Endothelial cell of umbilical vein (primary cell): ENCODE data around the gene FBN2.

Source experiments
- EZH2 ChIP-seq: IDR thresholded peaks from 2 replicates; pipeline ENCODE4 v1.6.1; 2012; ENCODE audit warnings: borderline replicate concordance, low read depth, mild to moderate bottlenecking, moderate library complexity, low read length, inconsistent platforms; ENCODE audit not compliant: severe bottlenecking
- MYC ChIP-seq: IDR thresholded peaks from one replicate; pipeline ENCODE4 v1.6.1; 2011; ENCODE audit warnings: mild to moderate bottlenecking, low read depth, low read length
- POLR2AphosphoS5 ChIP-seq: IDR thresholded peaks from 2 replicates; pipeline ENCODE4 v1.6.1; 2012; ENCODE audit warnings: low read depth, mild to moderate bottlenecking, control low read depth, low read length, moderate library complexity; ENCODE audit not compliant: insufficient read depth
- TF ChIP-seq, protein P1 (sequence below), 2 donors: IDR thresholded peaks; 1 replicate in 1 of 2; 2 replicates in 1 of 2; pipeline ENCODE4 v1.5.1; 2011; ENCODE audit warnings: low read length in 2 of 2, mild to moderate bottlenecking in 2 of 2, moderate library complexity in 2 of 2, control low read depth in 1 of 2, inconsistent platforms in 1 of 2, low read depth in 1 of 2; ENCODE audit not compliant: insufficient read depth in 1 of 2; ENCODE audit errors: extremely low read depth in 1 of 2

DNA sequence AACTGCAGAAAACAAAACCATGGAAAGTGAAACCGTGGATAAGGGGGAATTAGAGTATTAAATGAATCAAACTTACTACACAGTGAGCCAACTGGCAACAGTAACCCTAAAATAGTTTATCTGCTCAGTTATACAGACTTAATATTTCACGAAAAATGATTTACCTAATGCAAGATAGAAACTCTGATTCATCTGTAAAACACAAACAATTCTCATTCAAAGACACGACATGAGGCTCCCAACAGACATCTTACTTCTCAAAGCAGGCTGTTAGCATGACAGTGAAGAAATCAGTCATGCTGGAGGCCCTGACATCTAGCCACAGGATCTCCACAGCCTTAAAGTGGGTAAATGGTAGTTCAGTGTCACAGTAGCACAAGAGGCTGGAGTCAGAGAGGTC is 131.2 kb downstream of the FBN2 start:
- TF ChIP-seq, protein P1, sequence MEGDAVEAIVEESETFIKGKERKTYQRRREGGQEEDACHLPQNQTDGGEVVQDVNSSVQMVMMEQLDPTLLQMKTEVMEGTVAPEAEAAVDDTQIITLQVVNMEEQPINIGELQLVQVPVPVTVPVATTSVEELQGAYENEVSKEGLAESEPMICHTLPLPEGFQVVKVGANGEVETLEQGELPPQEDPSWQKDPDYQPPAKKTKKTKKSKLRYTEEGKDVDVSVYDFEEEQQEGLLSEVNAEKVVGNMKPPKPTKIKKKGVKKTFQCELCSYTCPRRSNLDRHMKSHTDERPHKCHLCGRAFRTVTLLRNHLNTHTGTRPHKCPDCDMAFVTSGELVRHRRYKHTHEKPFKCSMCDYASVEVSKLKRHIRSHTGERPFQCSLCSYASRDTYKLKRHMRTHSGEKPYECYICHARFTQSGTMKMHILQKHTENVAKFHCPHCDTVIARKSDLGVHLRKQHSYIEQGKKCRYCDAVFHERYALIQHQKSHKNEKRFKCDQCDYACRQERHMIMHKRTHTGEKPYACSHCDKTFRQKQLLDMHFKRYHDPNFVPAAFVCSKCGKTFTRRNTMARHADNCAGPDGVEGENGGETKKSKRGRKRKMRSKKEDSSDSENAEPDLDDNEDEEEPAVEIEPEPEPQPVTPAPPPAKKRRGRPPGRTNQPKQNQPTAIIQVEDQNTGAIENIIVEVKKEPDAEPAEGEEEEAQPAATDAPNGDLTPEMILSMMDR (IDR thresholded peaks at IDR 0.05; ENCODE audit: extremely low read depth in 1 of 2, insufficient read depth in 1 of 2, low read depth in 1 of 2, low read length in 2 of 2), result no peak
- no peak for TF ChIP-seq EZH2
- TF ChIP-seq POLR2AphosphoS5, result no peak
- no peak for TF ChIP-seq MYC
